ENCODE data around the gene C2CD3. TPM values are rescaled to one million over a fixed set of nuclear protein-coding genes. Genes with fewer than 3 reads are reported as not detected.

Gene C2CD3
- total and polyA plus RNA-seq, 9 of the 15 experiments (the other 6 are each of a cell fraction or from before 2014, with no cell fraction given): 4.4 to 20.2 (median 15.4) TPM

- TF ChIP-seq POLR2B (IDR thresholded peaks at IDR 0.05; ENCODE audit: low read depth, partially characterized antibody): peak; percentile 83
- TF ChIP-seq RBM25 (IDR thresholded peaks at IDR 0.05; ENCODE audit: low read depth, low read length, severe bottlenecking): no peak
- 0 out of 2 replicates have a peak, but pooled peaks have one; percentile 40 for TF ChIP-seq MTA3 (IDR thresholded peaks at IDR 0.05; ENCODE audit: borderline replicate concordance)
- TF ChIP-seq ATF2 (CRISPR knock-in tag; IDR thresholded peaks at IDR 0.05): no peak
- no peak for TF ChIP-seq ZNF79 (CRISPR knock-in tag; IDR thresholded peaks at IDR 0.05; ENCODE audit: low read depth)
- peak; percentile 82 for TF ChIP-seq NKRF (IDR thresholded peaks at IDR 0.05; ENCODE audit: borderline replicate concordance)
- TF ChIP-seq ZNF12 (CRISPR knock-in tag; IDR thresholded peaks at IDR 0.05): peak; percentile 19; the same call in 1 of the 2 replicates
- peak; percentile 16; the same call in 1 of the 2 replicates for TF ChIP-seq KLF16 (IDR thresholded peaks at IDR 0.05)
- TF ChIP-seq AFF1 (IDR thresholded peaks at IDR 0.05; ENCODE audit: low read depth in 1 of 2, partially characterized antibody in 2 of 2): peak in 1 of 2 experiments; percentile 92
- peak; percentile 81 for TF ChIP-seq CREB3L1 (IDR thresholded peaks at IDR 0.05; ENCODE audit: borderline replicate concordance, low read depth)
- TF ChIP-seq ZKSCAN1 (IDR thresholded peaks at IDR 0.05; ENCODE audit: low read depth, low read length): 0 out of 2 replicates have a peak, but pooled peaks have one; percentile 28
- TF ChIP-seq HDGF (IDR thresholded peaks at IDR 0.05): no peak
- TF ChIP-seq FOXK2 (conservative IDR thresholded peaks at IDR 0.05 in 1 of 2, IDR thresholded peaks at IDR 0.05 in 1 of 2; ENCODE audit: low read depth in 2 of 2): peak; percentile 76 to 80
- TF ChIP-seq ZBTB2 (IDR thresholded peaks at IDR 0.05): peak; percentile 97
- no peak for TF ChIP-seq ZFPM2 (CRISPR knock-in tag; IDR thresholded peaks at IDR 0.05)
- no peak for TF ChIP-seq NCOR1 (IDR thresholded peaks at IDR 0.05)
Observed at GRCh38 chr11:74170694-74171629, at the start of gene C2CD3, which contains the start of gene PPME1 (continued).
